ENCODE measurements around the gene NDUFS8.

GRCh38 chr11:68066742-68067141 is 36.3 kb downstream of the NDUFS8 start:
- TF ChIP-seq YY1 (IDR thresholded peaks at IDR 0.05; ENCODE audit: insufficient read depth, insufficient read length) (no peak), ZNF274 (IDR thresholded peaks at IDR 0.05; ENCODE audit: low read depth, low read length) (no peak)

All from NT2/D1 (cell line).